Adrenal gland (tissue), 12 donors: ENCODE results near the gene GRB10. TPM values are rescaled to one million over a fixed set of nuclear protein-coding genes. Genes with fewer than 3 reads are reported as not detected.

ENCODE experiments used
- DNase-seq, 7 donors: peaks; one replicate each; pipeline ENCODE4 v3.0.0-alpha.2; 2019 to 2020
- H3K27ac ChIP-seq, 5 donors: fragments of 200-600 bp; sonication (generic) in 4 of 5; 1 replicate in 3 of 5; 2 replicates in 2 of 5; pipeline versions ENCODE4 v1.5.1 to v1.8.0; 2016 to 2020; ENCODE audit warnings: mild to moderate bottlenecking in 1 of 5
- H3K27me3 ChIP-seq: fragments of 200-600 bp; 2 replicates; pipeline ENCODE4 v1.8.0; 2021
- H3K36me3 ChIP-seq, 2 donors: fragments of 200-600 bp; replicated peaks in 1 of 2; 1 replicate in 1 of 2; 2 replicates in 1 of 2; pipeline versions ENCODE4 v1.5.1 to v1.8.0; 2018 to 2022
- H3K4me1 ChIP-seq, 2 donors: fragments of 200-600 bp; replicated peaks in 1 of 2; 1 replicate in 1 of 2; 2 replicates in 1 of 2; pipeline versions ENCODE4 v1.5.1 to v1.8.0; 2018 to 2021
- H3K4me3 ChIP-seq, 4 donors: fragments of 200-600 bp; sonication (generic) in 3 of 4; one replicate each; pipeline ENCODE4 v1.5.1; 2016 to 2018
- H3K9me3 ChIP-seq, 3 donors: fragments of 200-600 bp; sonication (generic) in 1 of 3; replicated peaks in 1 of 3; 1 replicate in 2 of 3; 2 replicates in 1 of 3; pipeline versions ENCODE4 v1.5.1 to v1.8.0; 2016 to 2021
- CTCF ChIP-seq, 6 experiments: fragments of 450-650 bp in 4 of 6; fragments of 200-600 bp in 2 of 6; sonication (generic) in 1 of 6; IDR thresholded peaks; 1 replicate in 5 of 6; 2 replicates in 1 of 6; pipeline versions ENCODE4 v1.5.1 to v1.8.0; 2016 to 2021; ENCODE audit warnings: antibody characterized with exemption in 6 of 6, mild to moderate bottlenecking in 2 of 6, moderate library complexity in 1 of 6
- POLR2A ChIP-seq, 2 donors: fragments of 450-650 bp; IDR thresholded peaks; one replicate each; pipeline ENCODE4 v1.6.1; 2017; ENCODE audit warnings: antibody characterized with exemption in 2 of 2, mild to moderate bottlenecking in 2 of 2, moderate library complexity in 1 of 2
- WGBS, 4 donors: extraction: QIAGEN DNeasy Blood & Tissue Kit in 2 of 4; methylation state at CpG; one replicate each; pipeline versions ENCODE4 v1.1.5 to v1.1.7; 2013 to 2017; 5-methylcytosine and 5-hydroxymethylcytosine counted together
- intact Hi-C, 2 donors: fragments of 100-400 bp; cut with DNase I; formaldehyde crosslinking; loops; one replicate each; pipeline versions ENCODE4 v1.14.1 to v1.15.0; 2022 to 2023
- polyA plus RNA-seq, 3 donors: library from polyadenylated mRNA; stranded (reverse); fragments of 200-250 nt in 2 of 3; fragments of 350-450 nt in 1 of 3; fragmentation: Illumina TruSeq in 1 of 3; extraction: RNeasy Lipid Tissue Mini Kit (QIAGEN cat#74804) in 1 of 3; gene quantifications; one replicate each; pipeline ENCODE4 v1.2.3, GENCODE V29; 2013 to 2014
- total RNA-seq, 9 donors: library from RNA; depleted of rRNA in 4 of 9; stranded (reverse); fragments of >200 nt in 4 of 9; fragments of 120-200 nt in 1 of 9; fragmentation: NEBNext Ultra II Directional in 1 of 9; extraction: Animal tissue kit (Norgen Biotek cat#: 25700) in 1 of 9; gene quantifications; one replicate each; pipeline versions ENCODE4 v1.1.0 to v1.2.4, GENCODE V29; 2013 to 2023
- donor health status: healthy with polysubstance abuse.
- donor health status: Bipolar disorder and iron deficiency.
- donor health status: DM: yes; HTN: yes; CAD: no.
- donor health status: DM: no; HTN: no; CAD: no.
- donor health status: DM: no; HTN: no; CAD: no.
- donor health status: DM: yes; HTN: yes; CAD: no.

The GRB10 gene
- total and polyA plus RNA-seq, 12 donors: 33.5 to 158 (median 67.3) TPM

GRCh38 chr7:50703654-50704053, 79.0 kb downstream of the GRB10 start:
- WGBS, 4 donors: 89 to 97% (median 94%) methylated on average over 6 of the region's 6 CpGs
- Histone ChIP-seq H3K4me3 (no peak overlapping the region), H3K36me3 (peaks cover 0 to 15% of the 10 kb centered on the region in 2 donors), H3K27me3 (no peaks in the 10 kb centered on the region), H3K9me3 (no peaks in the 10 kb centered on the region), H3K27ac (no peak overlapping the region), H3K4me1 (peaks cover 0 to 21% of the 10 kb centered on the region in 2 donors)
- TF ChIP-seq CTCF (IDR thresholded peaks at IDR 0.05): no peak
- no peak for TF ChIP-seq POLR2A (IDR thresholded peaks at IDR 0.05)
- peak in 1 of 7 donors; percentile 35 for DNase-seq
- intact Hi-C loops: no loop called here

- intact Hi-C loops: no loop called here
- H3K27ac ChIP-seq: no peak overlapping the region
- no peak for DNase-seq
- peaks cover 0 to 11% of the 10 kb centered on the region in 2 donors for H3K4me1 ChIP-seq
- H3K36me3 ChIP-seq: peaks cover 0 to 15% of the 10 kb centered on the region in 2 donors
- H3K9me3 ChIP-seq: no peaks in the 10 kb centered on the region
- TF ChIP-seq POLR2A (IDR thresholded peaks at IDR 0.05) (no peak), CTCF (IDR thresholded peaks at IDR 0.05) (no peak)
- H3K4me3 ChIP-seq: no peak overlapping the region
- H3K27me3 ChIP-seq: no peaks in the 10 kb centered on the region
Measured at GRCh38 chr7:50699143-50699542, 83.6 kb downstream of the GRB10 start.

GRCh38 chr7:50697748-50698147, 84.9 kb downstream of the GRB10 start:
- H3K36me3 ChIP-seq: peaks cover 0 to 7% of the 10 kb centered on the region in 2 donors
- intact Hi-C loops: no loop called here
- no peaks in the 10 kb centered on the region for H3K27me3 ChIP-seq
- DNase-seq: peak in 1 of 7 donors; percentile 38
- TF ChIP-seq CTCF (IDR thresholded peaks at IDR 0.05) (no peak), POLR2A (IDR thresholded peaks at IDR 0.05) (no peak)
- H3K27ac ChIP-seq: no peak overlapping the region
- peaks cover 0 to 11% of the 10 kb centered on the region in 2 donors for H3K4me1 ChIP-seq
- WGBS, 4 donors: 78 to 90% (median 87%) methylated on average over 1 of the region's 1 CpG
- H3K9me3 ChIP-seq: no peaks in the 10 kb centered on the region
- no peak overlapping the region for H3K4me3 ChIP-seq

GRCh38 chr7:50696810-50697582, 85.7 kb downstream of the GRB10 start:
- H3K4me3 ChIP-seq: no peak overlapping the region
- TF ChIP-seq CTCF (IDR thresholded peaks at IDR 0.05) (peak in 5 of 6 experiments; percentile 34 to 54 (median 47)), POLR2A (IDR thresholded peaks at IDR 0.05) (no peak)
- intact Hi-C loops: no loop called here
- peak in 1 of 7 donors; percentile 51 for DNase-seq
- H3K4me1 ChIP-seq: peaks cover 0 to 11% of the 10 kb centered on the region in 2 donors
- no peaks in the 10 kb centered on the region for H3K27me3 ChIP-seq
- no peak overlapping the region for H3K27ac ChIP-seq
- H3K36me3 ChIP-seq: peaks cover 0 to under 1% of the 10 kb centered on the region in 2 donors
- no peaks in the 10 kb centered on the region for H3K9me3 ChIP-seq
- WGBS, 4 donors: 50 to 62% (median 56%) methylated on average over 3 of the region's 3 CpGs
